Osteocyte (in vitro differentiated cells): Measurements from ENCODE around the gene PAFAH2. TPM values are rescaled to one million over a fixed set of nuclear protein-coding genes. Genes with fewer than 3 reads are reported as not detected.

Experiments
- DNase-seq: peaks from one replicate; pipeline ENCODE4 v3.0.0; 2021; ENCODE audit warnings: mixed read lengths; ENCODE audit not compliant: unreplicated experiment; ENCODE audit errors: extremely low spot score
- H3K27ac Mint-ChIP-seq: one replicate; pipeline ENCODE4 v1.8.0; 2021; ENCODE audit warnings: mild to moderate bottlenecking, mixed read lengths; ENCODE audit not compliant: unreplicated experiment
- H3K27me3 Mint-ChIP-seq: one replicate; pipeline ENCODE4 v1.8.0; 2021; ENCODE audit warnings: mixed read lengths; ENCODE audit not compliant: unreplicated experiment
- H3K36me3 Mint-ChIP-seq: one replicate; pipeline ENCODE4 v1.8.0; 2021; ENCODE audit warnings: mixed read lengths; ENCODE audit not compliant: unreplicated experiment
- H3K4me1 Mint-ChIP-seq: one replicate; pipeline ENCODE4 v1.8.0; 2021; ENCODE audit warnings: mixed read lengths; ENCODE audit not compliant: unreplicated experiment
- H3K4me3 Mint-ChIP-seq: one replicate; pipeline ENCODE4 v1.8.0; 2021; ENCODE audit warnings: mild to moderate bottlenecking, moderate library complexity, mixed read lengths; ENCODE audit not compliant: unreplicated experiment
- H3K9me3 Mint-ChIP-seq: one replicate; pipeline ENCODE4 v1.8.0; 2021; ENCODE audit warnings: mixed read lengths; ENCODE audit not compliant: unreplicated experiment
- CTCF ChIP-seq: fragments of 200-600 bp; sonication (generic); IDR thresholded peaks from 2 replicates; pipeline ENCODE4 v1.5.0; 2021; ENCODE audit warnings: antibody characterized with exemption, mild to moderate bottlenecking, moderate library complexity
- total RNA-seq: library from RNA; stranded (reverse); gene quantifications from 2 replicates; pipeline ENCODE4 v1.2.1, GENCODE V29; 2021

Gene PAFAH2
- total RNA-seq, 1 donor from 2014 or later = 10.4 TPM

DNA sequence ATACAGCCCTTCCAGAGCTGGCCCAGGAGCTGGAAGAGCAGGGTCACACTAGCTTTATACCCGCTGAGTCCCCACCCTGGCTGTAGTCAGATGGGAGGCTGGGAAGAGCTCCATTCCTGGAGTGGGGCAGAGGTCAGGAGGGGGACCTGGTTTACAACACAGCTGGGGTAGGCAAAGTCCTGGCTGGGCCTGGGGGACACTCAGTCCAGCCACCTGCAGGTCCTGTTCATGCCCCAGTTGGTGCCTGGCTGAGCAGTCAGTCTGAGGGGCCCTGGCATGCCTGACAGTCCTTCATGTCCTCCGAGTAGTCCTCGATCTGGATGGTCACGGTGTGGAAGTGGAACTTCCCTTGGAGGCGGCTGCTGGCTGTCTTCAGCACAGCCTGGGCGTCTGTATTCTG, 41.0 kb upstream of the PAFAH2 start:
- no peaks in the 10 kb centered on the region for H3K36me3 Mint-ChIP-seq

DNA sequence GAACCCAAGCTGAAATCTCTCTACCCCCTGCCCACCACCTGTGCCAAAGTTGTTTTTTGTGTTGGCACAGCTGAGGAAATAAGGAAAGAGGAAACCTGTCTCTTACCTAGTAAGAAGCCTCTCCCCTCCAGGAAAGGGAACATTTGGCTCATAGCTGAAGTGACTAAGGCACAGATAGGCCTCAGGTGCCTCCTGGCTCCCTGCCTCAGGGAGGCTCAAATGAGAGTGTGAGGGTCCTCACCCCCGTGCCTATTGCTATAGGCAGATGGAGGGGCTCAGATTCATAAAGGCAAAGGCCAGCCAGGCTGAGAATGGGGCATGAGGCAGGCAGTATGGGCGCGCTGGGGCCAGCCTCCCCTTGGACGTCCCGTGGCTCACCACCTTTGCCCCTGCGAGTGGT, 40.6 kb upstream of the PAFAH2 start:
- no peak overlapping the region for H3K27ac Mint-ChIP-seq
- no peak for DNase-seq
- H3K9me3 Mint-ChIP-seq = no peaks in the 10 kb centered on the region
- no peak for TF ChIP-seq CTCF
- H3K4me1 Mint-ChIP-seq = peaks cover 11% of the 10 kb centered on the region
- H3K4me3 Mint-ChIP-seq = no peak overlapping the region
- no peaks in the 10 kb centered on the region for H3K36me3 Mint-ChIP-seq
- peaks cover 15% of the 10 kb centered on the region for H3K27me3 Mint-ChIP-seq

More for the DNA sequence above, 41.0 kb upstream of the PAFAH2 start:
- no peak overlapping the region for H3K4me3 Mint-ChIP-seq
- no peak for DNase-seq
- no peak for TF ChIP-seq CTCF
- peaks cover 11% of the 10 kb centered on the region for H3K4me1 Mint-ChIP-seq
- no peaks in the 10 kb centered on the region for H3K9me3 Mint-ChIP-seq
- peaks cover 19% of the 10 kb centered on the region for H3K27me3 Mint-ChIP-seq
- H3K27ac Mint-ChIP-seq = no peak overlapping the region

- Mint-ChIP-seq H3K4me1 (peaks cover 11% of the 10 kb centered on the region), H3K9me3 (no peaks in the 10 kb centered on the region), H3K27ac (no peak overlapping the region), H3K36me3 (no peaks in the 10 kb centered on the region), H3K27me3 (peaks cover 12% of the 10 kb centered on the region), H3K4me3 (no peak overlapping the region)
- TF ChIP-seq CTCF = no peak
- no peak for DNase-seq
Measured at GRCh38 chr1:26037904-26038303, 40.0 kb upstream of the PAFAH2 start.

- no peak for TF ChIP-seq CTCF
- Mint-ChIP-seq H3K9me3 (no peaks in the 10 kb centered on the region), H3K27me3 (peaks cover 6% of the 10 kb centered on the region), H3K4me1 (peaks cover 11% of the 10 kb centered on the region), H3K27ac (no peak overlapping the region), H3K36me3 (no peaks in the 10 kb centered on the region), H3K4me3 (no peak overlapping the region)
- DNase-seq = no peak
Measured at GRCh38 chr1:26036756-26037281, 39.0 kb upstream of the PAFAH2 start.

DNA sequence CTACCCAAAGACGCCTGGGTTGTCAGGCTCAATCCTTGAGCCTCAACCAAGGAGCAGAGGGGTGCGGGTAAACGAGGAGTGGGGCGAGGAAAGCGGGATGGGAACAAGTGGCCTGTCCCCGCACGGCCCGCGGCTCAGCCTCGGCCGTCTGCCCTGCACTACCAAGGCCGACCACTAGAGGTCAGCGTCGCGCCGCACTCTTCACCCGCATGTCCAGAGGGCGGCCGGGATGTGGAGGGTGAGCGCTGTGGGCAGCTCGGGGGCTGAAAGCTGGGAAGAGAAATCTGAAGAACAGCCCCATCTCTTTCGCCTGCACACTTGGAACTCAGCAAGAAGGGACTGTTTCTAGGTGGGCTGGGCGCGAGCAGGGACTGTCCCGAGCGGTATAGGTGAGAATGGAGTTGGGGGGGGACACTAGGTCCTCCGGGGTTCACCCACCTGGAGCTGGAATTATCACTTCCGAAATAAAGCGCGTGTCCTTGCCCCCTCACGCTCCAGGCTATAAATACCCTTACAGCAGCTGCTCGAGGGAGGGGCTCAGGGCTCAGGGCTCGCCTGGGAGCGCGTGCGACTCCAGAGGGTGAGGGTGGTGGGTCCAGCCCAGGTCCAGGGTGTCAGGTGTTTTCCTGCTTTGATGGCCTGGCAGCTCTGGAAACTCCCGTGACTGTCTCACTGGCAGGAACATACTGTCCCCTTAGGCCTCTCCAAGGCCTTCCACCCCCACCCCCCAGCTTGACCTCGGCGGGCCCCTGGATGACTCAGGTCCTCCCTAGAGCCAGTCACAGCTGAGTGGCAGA, 38.3 kb upstream of the PAFAH2 start:
- peak; percentile 95 for DNase-seq
- no peaks in the 10 kb centered on the region for H3K9me3 Mint-ChIP-seq
- peak overlapping the region; percentile 96 for H3K4me3 Mint-ChIP-seq
- H3K27me3 Mint-ChIP-seq = peaks cover 6% of the 10 kb centered on the region
- peak overlapping the region; percentile 80 for H3K27ac Mint-ChIP-seq
- H3K36me3 Mint-ChIP-seq = no peaks in the 10 kb centered on the region
- peaks cover 11% of the 10 kb centered on the region for H3K4me1 Mint-ChIP-seq
- peak; percentile 99 for TF ChIP-seq CTCF
